ENCODE measurements around the gene SVBP.

The SVBP gene

DNA sequence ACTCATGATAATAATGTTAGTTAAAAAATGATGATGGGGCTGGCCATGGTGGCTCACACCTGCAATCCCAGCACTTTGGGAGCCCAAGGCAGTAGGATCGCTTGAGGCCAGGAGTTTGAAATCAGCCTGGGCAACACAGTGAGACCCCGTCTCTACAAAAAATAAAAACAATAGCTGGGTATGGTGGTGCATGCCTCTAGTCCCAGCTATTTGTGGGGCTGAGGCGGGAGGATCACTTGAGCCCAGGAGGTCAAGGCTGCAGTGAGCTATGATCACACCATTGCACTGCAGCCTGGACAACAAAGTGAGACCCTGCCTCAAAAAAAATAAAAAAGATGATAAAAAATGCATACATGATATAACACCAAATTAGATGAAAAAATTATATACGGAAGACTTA lies 55.6 kb downstream of the SVBP start:
- peaks cover 18% of the 10 kb centered on the region for H4K20me1 ChIP-seq (ENCODE audit: insufficient read depth, low read length, poor library complexity, severe bottlenecking)
- TF ChIP-seq, protein P1, sequence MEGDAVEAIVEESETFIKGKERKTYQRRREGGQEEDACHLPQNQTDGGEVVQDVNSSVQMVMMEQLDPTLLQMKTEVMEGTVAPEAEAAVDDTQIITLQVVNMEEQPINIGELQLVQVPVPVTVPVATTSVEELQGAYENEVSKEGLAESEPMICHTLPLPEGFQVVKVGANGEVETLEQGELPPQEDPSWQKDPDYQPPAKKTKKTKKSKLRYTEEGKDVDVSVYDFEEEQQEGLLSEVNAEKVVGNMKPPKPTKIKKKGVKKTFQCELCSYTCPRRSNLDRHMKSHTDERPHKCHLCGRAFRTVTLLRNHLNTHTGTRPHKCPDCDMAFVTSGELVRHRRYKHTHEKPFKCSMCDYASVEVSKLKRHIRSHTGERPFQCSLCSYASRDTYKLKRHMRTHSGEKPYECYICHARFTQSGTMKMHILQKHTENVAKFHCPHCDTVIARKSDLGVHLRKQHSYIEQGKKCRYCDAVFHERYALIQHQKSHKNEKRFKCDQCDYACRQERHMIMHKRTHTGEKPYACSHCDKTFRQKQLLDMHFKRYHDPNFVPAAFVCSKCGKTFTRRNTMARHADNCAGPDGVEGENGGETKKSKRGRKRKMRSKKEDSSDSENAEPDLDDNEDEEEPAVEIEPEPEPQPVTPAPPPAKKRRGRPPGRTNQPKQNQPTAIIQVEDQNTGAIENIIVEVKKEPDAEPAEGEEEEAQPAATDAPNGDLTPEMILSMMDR (conservative IDR thresholded peaks at IDR 0.05; ENCODE audit: low read length) = no peak
- TF ChIP-seq EZH2phosphoT487 (IDR thresholded peaks at IDR 0.05; ENCODE audit: borderline replicate concordance) = no peak
- H3K36me3 ChIP-seq (ENCODE audit: insufficient read depth, low read length) = peaks cover 23% of the 10 kb centered on the region; the same call in 1 of the 2 replicates
- H3K4me2 ChIP-seq (ENCODE audit: low read depth, low read length, poor library complexity, severe bottlenecking) = no peak overlapping the region
- no peaks in the 10 kb centered on the region for H3F3A ChIP-seq (ENCODE audit: low read depth)
- no peak overlapping the region for H3K4me3 ChIP-seq (ENCODE audit: low read length, poor library complexity, severe bottlenecking)
- no peaks in the 10 kb centered on the region for H3K9me3 ChIP-seq (ENCODE audit: insufficient read depth, low read depth, low read length)
- H3K79me2 ChIP-seq (ENCODE audit: insufficient read depth, low read length) = peaks cover 35% of the 10 kb centered on the region
- no peaks in the 10 kb centered on the region for H3K9me2 ChIP-seq (replicated peaks; ENCODE audit: low read depth, low read length)
- peaks cover 28% of the 10 kb centered on the region for H3K4me1 ChIP-seq (ENCODE audit: insufficient read depth, low read length, poor library complexity, severe bottlenecking)
- H3K27me3 ChIP-seq (ENCODE audit: insufficient read depth, low read length, poor library complexity, severe bottlenecking) = no peaks in the 10 kb centered on the region
- H2AFZ ChIP-seq (ENCODE audit: low read length) = no peak overlapping the region
- no peak overlapping the region for H3K9ac ChIP-seq (ENCODE audit: low read depth, low read length, poor library complexity, severe bottlenecking)

DNA sequence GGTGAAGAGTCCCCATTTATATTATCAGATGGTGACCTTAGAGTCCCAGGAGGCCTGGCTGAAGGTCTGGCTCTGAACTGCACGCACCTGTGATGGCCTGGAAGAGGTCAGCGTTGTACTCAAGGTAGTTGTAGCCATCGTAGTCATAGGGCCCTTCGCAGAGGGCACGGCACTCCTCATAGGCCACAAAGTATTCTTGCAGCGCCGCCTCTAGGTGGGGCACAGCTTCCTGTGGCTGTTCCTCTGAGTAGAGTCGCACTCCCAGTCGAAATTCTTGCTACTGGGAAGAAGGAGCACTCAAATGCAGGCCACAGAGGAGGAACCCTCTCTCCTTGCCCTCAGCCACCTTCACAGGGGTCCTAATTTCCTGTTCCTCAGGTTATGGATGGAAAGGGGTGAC lies 58.1 kb downstream of the SVBP start:
- peaks cover 47% of the 10 kb centered on the region; the same call in 1 of the 2 replicates for H3K36me3 ChIP-seq (ENCODE audit: insufficient read depth, low read length)
- H3K9ac ChIP-seq (ENCODE audit: low read depth, low read length, poor library complexity, severe bottlenecking) = no peak overlapping the region
- no peak overlapping the region for H2AFZ ChIP-seq (ENCODE audit: low read length)
- H3K4me1 ChIP-seq (ENCODE audit: insufficient read depth, low read length, poor library complexity, severe bottlenecking) = peaks cover 11% of the 10 kb centered on the region
- H3K9me2 ChIP-seq (replicated peaks; ENCODE audit: low read depth, low read length) = no peaks in the 10 kb centered on the region
- H3K9me3 ChIP-seq (ENCODE audit: insufficient read depth, low read depth, low read length) = no peaks in the 10 kb centered on the region
- peaks cover 1% of the 10 kb centered on the region for H4K20me1 ChIP-seq (ENCODE audit: insufficient read depth, low read length, poor library complexity, severe bottlenecking)
- TF ChIP-seq EZH2phosphoT487 (IDR thresholded peaks at IDR 0.05; ENCODE audit: borderline replicate concordance) = no peak
- TF ChIP-seq, protein P1 (conservative IDR thresholded peaks at IDR 0.05; ENCODE audit: low read length) = peak; percentile 24; the same call in 1 of the 2 replicates
- H3K27me3 ChIP-seq (ENCODE audit: insufficient read depth, low read length, poor library complexity, severe bottlenecking) = no peaks in the 10 kb centered on the region
- H3K79me2 ChIP-seq (ENCODE audit: insufficient read depth, low read length) = peaks cover 10% of the 10 kb centered on the region
- no peak overlapping the region for H3K4me2 ChIP-seq (ENCODE audit: low read depth, low read length, poor library complexity, severe bottlenecking)
- H3F3A ChIP-seq (ENCODE audit: low read depth) = no peaks in the 10 kb centered on the region
- no peak overlapping the region for H3K4me3 ChIP-seq (ENCODE audit: low read length, poor library complexity, severe bottlenecking)

DNA sequence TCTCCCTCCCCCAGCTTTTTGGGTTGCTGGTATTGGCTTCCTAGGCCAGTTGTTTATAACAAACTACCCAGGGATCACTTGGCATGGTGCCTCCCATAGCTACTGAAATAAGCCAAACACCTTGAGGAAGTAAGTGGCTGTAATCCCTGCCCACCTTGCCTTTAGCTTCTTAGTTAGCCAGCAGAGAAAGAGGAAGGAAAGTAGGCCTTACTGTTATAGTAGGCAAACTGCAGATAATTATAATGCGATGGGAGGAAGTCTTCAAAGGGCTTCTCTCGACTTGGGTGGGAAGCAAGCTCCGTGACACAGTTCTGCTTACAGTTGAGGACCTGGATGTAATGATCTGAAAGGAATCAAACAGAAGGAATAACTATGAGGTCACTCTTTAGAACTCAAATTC lies 58.6 kb downstream of the SVBP start:
- Histone ChIP-seq H3K9me2 (replicated peaks; ENCODE audit: low read depth, low read length) (no peaks in the 10 kb centered on the region), H3K9me3 (ENCODE audit: insufficient read depth, low read depth, low read length) (no peaks in the 10 kb centered on the region), H3K4me3 (ENCODE audit: low read length, poor library complexity, severe bottlenecking) (no peak overlapping the region), H3K27me3 (ENCODE audit: insufficient read depth, low read length, poor library complexity, severe bottlenecking) (no peaks in the 10 kb centered on the region), H3K36me3 (ENCODE audit: insufficient read depth, low read length) (peaks cover 48% of the 10 kb centered on the region; the same call in 1 of the 2 replicates), H3K4me1 (ENCODE audit: insufficient read depth, low read length, poor library complexity, severe bottlenecking) (peaks cover 10% of the 10 kb centered on the region), H2AFZ (ENCODE audit: low read length) (no peak overlapping the region), H3K9ac (ENCODE audit: low read depth, low read length, poor library complexity, severe bottlenecking) (no peak overlapping the region), H3F3A (ENCODE audit: low read depth) (no peaks in the 10 kb centered on the region), H3K79me2 (ENCODE audit: insufficient read depth, low read length) (peaks cover 5% of the 10 kb centered on the region), H3K4me2 (ENCODE audit: low read depth, low read length, poor library complexity, severe bottlenecking) (no peak overlapping the region), H4K20me1 (ENCODE audit: insufficient read depth, low read length, poor library complexity, severe bottlenecking) (no peaks in the 10 kb centered on the region)
- TF ChIP-seq, protein P1 (conservative IDR thresholded peaks at IDR 0.05; ENCODE audit: low read length) = no peak
- TF ChIP-seq EZH2phosphoT487 (IDR thresholded peaks at IDR 0.05; ENCODE audit: borderline replicate concordance) = no peak

All from Loucy (cell line).